Naive thymus-derived CD8-positive, alpha-beta T cell (primary cell): ENCODE data around the gene SLC25A21. TPM values are rescaled to one million over a fixed set of nuclear protein-coding genes. Genes with fewer than 3 reads are reported as not detected.
"Not testable (repeated sequence)": the region's sequence is repeated elsewhere in the genome, so short reads cannot be mapped to it uniquely, and the experiment has no call there.

Experiments used
- ATAC-seq, 2 donors: fragments of 150-1000 bp; cut with Tn5 transposase in 1 of 2; sonication (Bioruptor Pico), chemical (Tn5 transposase) in 1 of 2; 1 replicate in 1 of 2; 2 replicates in 1 of 2; pipeline ENCODE4 v1.10.0; 2021; ENCODE audit warnings: mild to moderate bottlenecking in 2 of 2, moderate library complexity in 2 of 2
- POLR2A ChIA-PET: fragments of 350-600 bp; sonication (Branson Sonifier 250); formaldehyde crosslinking; loops from one replicate; lab custom pipeline; 2021; ENCODE audit warnings: antibody characterized with exemption; lab: Charles Lee
- DNase-seq, 10 donors: peaks; one replicate each; pipeline versions ENCODE4 v3.0.0 to v3.0.0-alpha.2; 2020 to 2022
- H3K27ac Mint-ChIP-seq, 10 donors: one replicate each; pipeline ENCODE4 v1.8.0; 2020 to 2022; ENCODE audit warnings: mild to moderate bottlenecking in 10 of 10, mixed read lengths in 10 of 10, moderate library complexity in 4 of 10, inconsistent platforms in 1 of 10
- H3K27me3 Mint-ChIP-seq, 5 donors: one replicate each; pipeline ENCODE4 v1.8.0; 2021 to 2022; ENCODE audit warnings: mixed read lengths in 5 of 5
- H3K36me3 Mint-ChIP-seq, 3 donors: one replicate each; pipeline ENCODE4 v1.8.0; 2020 to 2022; ENCODE audit warnings: mixed read lengths in 3 of 3, mild to moderate bottlenecking in 2 of 3, inconsistent platforms in 1 of 3
- H3K4me1 Mint-ChIP-seq, 4 donors: one replicate each; pipeline ENCODE4 v1.8.0; 2021 to 2022; ENCODE audit warnings: mixed read lengths in 4 of 4
- H3K4me3 Mint-ChIP-seq, 10 donors: one replicate each; pipeline ENCODE4 v1.8.0; 2020 to 2022; ENCODE audit warnings: mild to moderate bottlenecking in 10 of 10, mixed read lengths in 10 of 10, moderate library complexity in 6 of 10, inconsistent platforms in 1 of 10
- H3K9me3 Mint-ChIP-seq, 9 donors: one replicate each; pipeline ENCODE4 v1.8.0; 2020 to 2022; ENCODE audit warnings: mixed read lengths in 9 of 9, mild to moderate bottlenecking in 3 of 9, inconsistent platforms in 1 of 9, moderate library complexity in 1 of 9
- polyA plus RNA-seq, 3 donors: library from polyadenylated mRNA; unstranded; fragments of 300-500 nt; fragmentation: Illumina TruSeq; gene quantifications; one replicate each; pipeline ENCODE4 v1.2.3, GENCODE V29; 2021
- total RNA-seq, 8 experiments: library from RNA in 2 of 8; stranded (reverse) in 2 of 8; gene quantifications; one replicate each; pipeline ENCODE4 v1.2.3 and lab custom pipeline; 2021 to 2026

The SLC25A21 gene
- total and polyA plus RNA-seq, 5 experiments from 2014 or later, result not detected

DNA sequence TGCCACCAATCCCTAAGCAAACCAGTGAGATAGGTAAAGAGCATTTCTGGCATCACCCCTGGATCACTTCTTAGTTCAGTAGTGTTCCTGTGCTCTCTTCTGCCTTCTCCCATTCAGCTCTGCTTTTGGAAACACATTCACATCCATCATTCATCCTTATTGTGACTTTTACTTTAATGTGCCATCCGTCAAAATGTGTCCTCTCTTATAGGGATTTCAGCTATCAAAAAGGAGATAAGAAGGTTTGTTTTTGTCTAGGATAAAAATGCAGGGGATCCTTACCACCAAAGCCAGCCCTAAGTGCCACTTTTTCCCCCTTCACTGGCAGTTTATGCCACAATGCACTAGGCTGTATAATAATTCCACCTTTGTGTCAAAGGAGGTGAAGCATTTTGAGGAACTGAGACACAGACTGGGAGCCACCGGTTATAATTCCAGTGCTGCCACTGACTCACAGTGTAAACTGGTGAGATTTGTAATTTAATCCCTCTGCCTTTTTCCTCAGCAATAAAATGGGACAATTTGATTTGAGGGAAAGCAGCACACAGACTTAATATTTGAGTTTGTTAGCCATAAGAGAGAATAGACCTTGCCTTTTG lies 352.2 kb downstream of the SLC25A21 start:
- Mint-ChIP-seq H3K36me3 (no peaks in the 10 kb centered on the region), H3K4me1 (no peaks in the 10 kb centered on the region), H3K27me3 (peaks cover 0 to 4% (median 0%) of the 10 kb centered on the region in 5 donors), H3K9me3 (peaks cover 0 to 7% (median 0%) of the 10 kb centered on the region in 9 donors), H3K4me3 (no peak overlapping the region), H3K27ac (no peak overlapping the region)
- POLR2A ChIA-PET, result no interaction called here
- no peak for ATAC-seq
- no peak for DNase-seq

DNA sequence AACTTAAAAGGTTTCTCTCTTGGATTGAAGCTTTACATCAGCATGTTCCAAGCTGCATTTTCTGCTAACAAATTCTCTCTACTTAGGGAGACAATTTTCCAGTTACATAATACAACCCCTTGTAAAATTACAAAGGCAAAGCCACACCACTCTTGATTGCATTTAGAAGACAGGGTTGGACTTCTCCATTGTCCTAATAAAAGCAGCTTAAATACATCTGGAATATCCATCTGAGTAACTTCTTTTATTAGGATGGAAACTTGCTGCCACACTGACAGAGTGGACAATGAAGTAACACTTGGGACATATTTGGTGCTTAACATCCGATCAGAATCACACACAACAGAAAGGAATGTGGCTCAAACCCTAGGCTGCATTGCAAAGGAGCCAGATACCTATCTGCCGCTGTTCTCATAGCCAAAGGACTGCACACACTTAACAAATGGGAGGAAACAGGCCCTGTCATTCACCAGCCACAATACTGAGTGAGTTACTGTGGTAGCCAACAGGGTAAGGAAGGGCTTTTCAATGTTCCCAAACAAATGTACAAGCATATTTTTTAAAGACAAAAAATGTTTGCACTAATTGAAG lies 353.5 kb downstream of the SLC25A21 start:
- ATAC-seq, result no peak
- H3K9me3 Mint-ChIP-seq, result peaks cover 0 to 15% (median 0%) of the 10 kb centered on the region in 9 donors

DNA sequence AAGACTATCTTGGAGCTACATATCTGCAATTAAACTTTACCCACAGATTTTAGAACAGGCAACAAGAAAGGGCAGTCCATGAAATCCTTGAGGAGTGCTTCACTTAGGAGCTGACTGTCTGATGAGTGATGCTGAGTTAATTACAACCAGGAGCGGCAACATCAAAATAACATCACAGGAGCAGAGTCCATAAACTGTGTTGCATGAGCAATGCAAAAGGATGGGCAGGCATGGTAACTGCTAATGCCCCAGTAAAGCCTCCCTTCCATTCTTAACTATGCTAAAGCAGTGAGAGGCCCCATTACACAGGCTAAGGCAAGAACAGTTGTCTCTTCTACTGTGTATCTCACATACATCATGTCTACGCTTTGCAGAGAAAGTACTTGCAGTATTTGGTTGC lies 354.2 kb downstream of the SLC25A21 start:
- Mint-ChIP-seq H3K9me3 (peaks cover 0 to 15% (median 0%) of the 10 kb centered on the region in 9 donors), H3K27ac (no peak overlapping the region), H3K4me1 (no peaks in the 10 kb centered on the region), H3K27me3 (peaks cover 0 to 7% (median 0%) of the 10 kb centered on the region in 5 donors), H3K4me3 (no peak overlapping the region), H3K36me3 (no peaks in the 10 kb centered on the region)
- ATAC-seq, result no peak
- DNase-seq, result no peak
- POLR2A ChIA-PET, result no interaction called here

More for the DNA sequence above, 353.5 kb downstream of the SLC25A21 start:
- no peak for DNase-seq
- Mint-ChIP-seq H3K4me1 (no peaks in the 10 kb centered on the region), H3K27ac (no peak overlapping the region), H3K27me3 (peaks cover 0 to 7% (median 0%) of the 10 kb centered on the region in 5 donors), H3K4me3 (no peak overlapping the region), H3K36me3 (no peaks in the 10 kb centered on the region)
- POLR2A ChIA-PET, result no interaction called here

DNA sequence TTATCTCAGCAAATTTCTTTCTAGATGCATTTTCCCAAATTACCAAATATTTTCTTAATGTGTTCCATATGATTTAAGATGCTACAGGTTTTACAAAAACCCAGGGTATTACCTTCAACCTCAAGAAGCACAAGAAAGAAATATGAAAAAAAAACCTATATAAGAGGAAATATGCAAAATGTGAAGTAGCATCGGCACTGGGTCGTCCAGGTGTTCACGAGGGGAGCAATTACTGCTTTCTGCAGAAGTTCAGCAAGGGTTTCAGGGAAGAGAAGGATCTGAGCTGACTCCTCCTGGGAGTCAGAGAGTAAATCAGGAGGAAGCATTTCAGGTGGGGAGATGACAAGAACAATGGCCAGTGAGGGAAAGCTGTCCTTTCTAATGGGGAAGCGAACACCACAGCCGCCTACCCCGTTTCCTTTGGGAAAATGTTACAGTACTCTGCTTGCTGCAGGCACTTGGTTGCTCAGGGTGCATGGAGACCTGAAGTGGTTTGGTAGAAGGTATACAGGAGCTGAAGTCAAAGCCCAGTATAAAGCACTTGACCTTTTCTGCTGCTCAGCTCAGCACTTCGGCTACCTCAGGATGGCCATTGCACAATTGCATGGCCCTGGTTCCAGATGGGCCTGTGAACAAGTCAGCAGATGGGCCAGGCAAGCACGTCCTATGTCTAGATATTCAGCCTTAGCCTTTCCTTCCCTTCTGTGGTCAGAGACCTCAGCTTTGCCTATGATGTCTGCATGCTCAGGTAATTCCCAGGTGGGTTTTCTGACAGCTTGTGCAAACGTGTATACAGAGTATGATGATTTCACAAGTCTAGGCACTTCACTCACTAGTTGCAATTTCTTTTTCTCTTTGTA lies 355.1 kb downstream of the SLC25A21 start:
- H3K4me1 Mint-ChIP-seq, result no peaks in the 10 kb centered on the region
- peaks cover 0 to 15% (median 0%) of the 10 kb centered on the region in 9 donors for H3K9me3 Mint-ChIP-seq
- H3K27ac Mint-ChIP-seq, result no peak overlapping the region
- ATAC-seq (no peak), DNase-seq (no peak)
- POLR2A ChIA-PET, result no interaction called here
- H3K27me3 Mint-ChIP-seq, result peaks cover 0 to 7% (median 0%) of the 10 kb centered on the region in 5 donors
- H3K36me3 Mint-ChIP-seq, result no peaks in the 10 kb centered on the region
- no peak overlapping the region for H3K4me3 Mint-ChIP-seq

DNA sequence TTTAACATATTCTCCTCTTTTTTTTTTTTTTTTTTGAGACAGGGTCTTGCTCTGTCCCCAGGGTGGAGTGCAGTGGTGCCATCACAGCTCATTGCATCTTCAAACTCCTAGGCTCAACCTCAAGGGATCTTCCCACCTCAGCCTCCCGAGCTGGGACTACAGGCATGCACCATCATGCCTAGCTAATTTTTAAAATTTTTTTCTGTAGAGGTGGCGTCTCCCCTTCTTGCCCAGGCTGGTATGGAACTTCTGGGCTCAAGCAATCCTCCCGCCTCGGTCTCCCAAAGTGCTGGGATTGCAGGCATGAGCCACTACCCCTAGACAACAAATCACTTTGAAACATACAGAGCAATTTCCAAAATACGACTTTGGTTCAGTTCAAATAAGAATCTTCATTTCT lies 355.9 kb downstream of the SLC25A21 start:
- no peak for ATAC-seq

DNA sequence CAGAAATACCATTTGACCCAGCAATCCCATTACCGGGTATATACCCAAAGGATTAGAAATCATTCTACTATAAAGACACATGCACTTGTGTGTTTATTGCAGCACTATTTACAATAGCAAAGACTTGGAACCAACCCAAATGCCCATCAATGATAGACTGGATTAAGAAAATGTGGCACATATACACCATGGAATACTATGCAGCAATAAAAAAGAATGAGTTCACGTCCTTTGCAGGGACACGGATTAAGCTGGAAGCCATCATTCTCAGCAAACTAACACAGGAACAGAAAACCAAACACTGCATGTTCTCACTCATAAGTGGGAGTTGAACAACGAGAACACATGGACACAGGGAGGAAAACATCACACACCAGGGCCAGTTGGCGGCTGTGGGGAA lies 357.6 kb downstream of the SLC25A21 start:
- H3K4me3 Mint-ChIP-seq, ATAC-seq, DNase-seq, H3K36me3 Mint-ChIP-seq, POLR2A ChIA-PET, H3K4me1 Mint-ChIP-seq, H3K27ac Mint-ChIP-seq: not testable (repeated sequence)
- Mint-ChIP-seq H3K9me3 (peaks cover 0 to 25% (median 0%) of the 10 kb centered on the region in 9 donors), H3K27me3 (peaks cover 0 to 15% (median 2%) of the 10 kb centered on the region in 5 donors)

More for the DNA sequence above, 355.9 kb downstream of the SLC25A21 start:
- H3K4me3 Mint-ChIP-seq, result no peak overlapping the region
- H3K36me3 Mint-ChIP-seq, result no peaks in the 10 kb centered on the region
- peaks cover 0 to 7% (median 0%) of the 10 kb centered on the region in 5 donors for H3K27me3 Mint-ChIP-seq
- H3K9me3 Mint-ChIP-seq, result peaks cover 0 to 15% (median 0%) of the 10 kb centered on the region in 9 donors
- no peak for DNase-seq
- no peaks in the 10 kb centered on the region for H3K4me1 Mint-ChIP-seq
- H3K27ac Mint-ChIP-seq, result no peak overlapping the region
- POLR2A ChIA-PET, result no interaction called here

DNA sequence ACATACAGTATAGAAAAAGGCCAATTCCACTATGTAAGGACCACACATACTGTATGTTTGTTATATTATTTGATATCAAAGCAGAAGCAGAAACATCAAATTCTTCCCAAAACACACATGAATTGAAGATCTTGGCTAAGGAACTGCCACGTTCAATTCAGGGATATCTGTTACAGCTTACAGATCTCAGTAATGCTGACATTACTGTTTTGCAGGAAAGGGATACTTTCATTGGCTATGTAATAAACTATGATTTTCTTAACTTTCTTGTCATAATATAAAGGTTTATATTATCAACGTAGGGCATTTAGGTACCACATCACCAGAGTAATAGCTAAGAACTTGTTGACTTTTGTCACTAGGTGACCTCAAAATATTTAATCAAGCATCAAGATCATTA lies 362.2 kb downstream of the SLC25A21 start:
- Mint-ChIP-seq H3K36me3 (no peaks in the 10 kb centered on the region), H3K27ac (no peak overlapping the region), H3K4me1 (no peaks in the 10 kb centered on the region), H3K27me3 (peaks cover 0 to 19% (median 3%) of the 10 kb centered on the region in 5 donors), H3K4me3 (no peak overlapping the region), H3K9me3 (peaks cover 0 to 27% (median 0%) of the 10 kb centered on the region in 9 donors)
- POLR2A ChIA-PET, result no interaction called here
- ATAC-seq (no peak), DNase-seq (no peak)

DNA sequence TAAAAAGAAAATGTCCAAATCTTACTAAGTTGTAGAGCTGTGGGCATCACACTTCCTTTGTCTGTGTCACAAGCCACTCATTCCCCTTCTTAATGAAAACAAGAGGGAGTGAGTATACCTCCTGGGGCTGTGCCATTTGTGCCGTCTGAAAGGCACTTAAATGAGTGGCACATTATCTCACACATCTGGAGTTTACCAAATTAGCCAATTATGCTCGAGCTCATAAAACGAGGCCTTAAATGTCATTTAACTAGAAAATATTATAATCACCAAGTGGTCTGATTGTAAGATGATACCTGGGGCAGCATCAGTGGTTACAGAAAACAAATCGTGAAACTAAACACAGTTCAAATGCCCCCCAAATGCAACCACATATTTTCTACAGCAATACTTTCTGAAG lies 364.7 kb downstream of the SLC25A21 start:
- ATAC-seq (no peak), DNase-seq (no peak)
- Mint-ChIP-seq H3K4me1 (no peaks in the 10 kb centered on the region), H3K36me3 (no peaks in the 10 kb centered on the region), H3K4me3 (no peak overlapping the region), H3K9me3 (peaks cover 0 to 19% (median 0%) of the 10 kb centered on the region in 9 donors), H3K27ac (no peak overlapping the region), H3K27me3 (peaks cover 0 to 16% (median 5%) of the 10 kb centered on the region in 5 donors)
- POLR2A ChIA-PET, result no interaction called here

DNA sequence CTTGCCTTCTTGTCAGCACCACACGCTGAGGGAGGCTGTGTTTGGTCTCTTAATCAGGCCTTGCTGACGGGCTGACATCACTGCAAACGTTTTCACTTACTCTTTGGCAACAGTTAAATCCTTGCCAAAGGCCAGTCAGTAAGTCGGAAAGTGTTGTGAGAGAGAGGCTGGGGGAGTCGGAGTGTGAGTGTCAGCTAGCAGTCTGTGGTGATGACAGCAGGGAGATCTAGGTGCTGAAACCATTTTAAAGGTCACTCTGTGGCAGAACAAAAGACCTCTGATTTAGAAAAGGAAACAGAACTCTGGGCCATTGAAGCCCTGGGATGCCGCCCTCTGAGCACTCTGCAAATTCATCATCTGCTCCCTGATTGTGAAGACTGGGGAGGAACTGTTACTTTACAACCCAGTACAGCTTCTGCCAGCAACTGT lies 367.3 kb downstream of the SLC25A21 start:
- POLR2A ChIA-PET, result no interaction called here
- H3K4me3 Mint-ChIP-seq, result no peak overlapping the region
- peaks cover 0 to 7% (median 2%) of the 10 kb centered on the region in 5 donors for H3K27me3 Mint-ChIP-seq
- DNase-seq (no peak), ATAC-seq (no peak)
- no peak overlapping the region for H3K27ac Mint-ChIP-seq
- no peaks in the 10 kb centered on the region for H3K36me3 Mint-ChIP-seq
- H3K9me3 Mint-ChIP-seq, result peaks cover 0 to 9% (median 0%) of the 10 kb centered on the region in 9 donors
- H3K4me1 Mint-ChIP-seq, result no peaks in the 10 kb centered on the region

DNA sequence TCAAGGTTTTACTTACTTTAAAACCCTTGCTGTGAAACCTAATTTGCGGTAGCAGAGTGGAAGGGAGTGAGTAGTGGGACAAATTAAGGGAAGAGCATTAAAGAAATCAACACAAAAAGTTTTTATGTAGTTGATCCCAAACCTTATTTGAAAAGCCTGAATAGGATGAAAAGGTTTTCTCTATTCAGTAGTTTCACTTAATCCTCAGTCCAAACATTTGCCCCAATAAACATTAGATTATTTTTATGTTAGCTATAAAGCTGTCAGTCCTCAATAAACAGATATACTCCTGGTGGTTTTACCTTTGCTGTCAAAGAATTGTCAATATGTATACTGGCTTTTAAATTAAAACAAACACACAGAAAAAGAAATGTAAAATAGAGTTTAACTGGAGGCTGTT lies 374.8 kb downstream of the SLC25A21 start:
- no peak overlapping the region for H3K27ac Mint-ChIP-seq
- peaks cover 0 to 3% (median 0%) of the 10 kb centered on the region in 5 donors for H3K27me3 Mint-ChIP-seq
- no peak overlapping the region for H3K4me3 Mint-ChIP-seq
- no peaks in the 10 kb centered on the region for H3K4me1 Mint-ChIP-seq
- ATAC-seq (no peak), DNase-seq (no peak)
- peaks cover 0 to 4% (median 0%) of the 10 kb centered on the region in 9 donors for H3K9me3 Mint-ChIP-seq
- H3K36me3 Mint-ChIP-seq, result no peaks in the 10 kb centered on the region
- POLR2A ChIA-PET, result no interaction called here

DNA sequence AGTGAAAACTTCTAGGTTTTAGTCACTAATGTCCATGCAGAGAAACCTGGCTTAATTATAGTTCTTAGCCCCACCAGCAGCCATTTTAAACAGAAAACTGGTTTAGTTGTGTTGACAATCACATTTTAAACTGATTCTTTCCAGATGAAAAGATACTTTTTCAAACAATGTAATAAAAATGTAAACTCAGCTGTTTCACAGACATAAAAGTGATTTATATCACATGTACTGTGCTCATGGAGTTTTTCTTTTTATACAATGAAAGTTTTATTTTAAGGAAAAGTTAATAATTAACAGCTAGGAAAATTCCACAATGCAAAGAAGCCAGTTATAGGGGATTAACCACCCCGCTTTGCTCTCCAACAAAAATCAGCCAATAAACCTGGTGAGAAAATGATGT lies 381.0 kb downstream of the SLC25A21 start:
- Mint-ChIP-seq H3K36me3 (no peaks in the 10 kb centered on the region), H3K27me3 (peaks cover 0 to 4% (median 0%) of the 10 kb centered on the region in 5 donors), H3K4me1 (no peaks in the 10 kb centered on the region), H3K27ac (no peak overlapping the region), H3K9me3 (peaks cover 0 to 5% (median 0%) of the 10 kb centered on the region in 9 donors), H3K4me3 (no peak overlapping the region)
- DNase-seq (no peak), ATAC-seq (no peak)
- POLR2A ChIA-PET, result no interaction called here

DNA sequence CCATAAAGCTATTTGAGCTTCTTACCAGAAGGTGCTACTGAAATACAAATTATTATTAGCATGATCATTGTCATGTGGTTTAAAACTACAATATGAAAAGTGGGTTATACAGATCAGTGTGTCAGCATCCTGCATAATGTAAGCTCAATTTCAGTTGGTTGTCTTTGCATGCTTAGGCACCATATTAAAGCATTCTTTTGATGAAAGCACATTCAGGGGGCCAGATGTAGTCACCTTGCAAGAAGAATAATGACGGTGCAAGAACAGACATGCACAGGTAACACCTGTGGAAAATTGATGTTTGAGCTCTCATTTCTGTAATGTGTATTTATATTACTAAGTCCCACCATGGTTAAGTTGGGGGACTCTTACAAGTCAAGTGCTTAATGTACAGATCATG lies 386.9 kb downstream of the SLC25A21 start:
- peaks cover 0 to 11% (median 2%) of the 10 kb centered on the region in 3 donors for H3K36me3 Mint-ChIP-seq
- H3K4me3 Mint-ChIP-seq, result no peak overlapping the region
- H3K27me3 Mint-ChIP-seq, result peaks cover 0 to 4% (median 0%) of the 10 kb centered on the region in 5 donors
- H3K27ac Mint-ChIP-seq, result no peak overlapping the region
- ATAC-seq (no peak), DNase-seq (no peak)
- POLR2A ChIA-PET, result no interaction called here
- H3K4me1 Mint-ChIP-seq, result no peaks in the 10 kb centered on the region
- H3K9me3 Mint-ChIP-seq, result peaks cover 2 to 25% (median 15%) of the 10 kb centered on the region in 9 donors

DNA sequence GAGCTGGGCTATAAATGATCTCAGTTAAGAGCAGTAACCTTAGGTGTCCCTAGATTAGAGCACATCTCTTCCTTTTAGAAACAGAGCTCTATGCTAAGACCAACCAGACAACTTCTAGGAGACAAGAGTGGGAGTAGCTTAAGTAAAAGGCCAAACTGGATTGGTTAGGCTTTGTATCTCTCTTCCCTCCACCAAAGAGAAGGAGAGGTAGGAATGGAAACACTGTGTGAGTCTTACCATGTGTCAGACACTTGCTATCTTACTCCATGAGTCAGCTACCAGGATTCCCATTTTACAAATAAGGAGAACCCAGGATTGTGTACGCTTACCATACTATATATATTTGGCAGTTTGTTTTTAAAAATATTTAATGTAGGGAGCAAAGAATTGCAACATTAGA lies 387.9 kb downstream of the SLC25A21 start:
- Mint-ChIP-seq H3K27ac (no peak overlapping the region), H3K4me1 (no peaks in the 10 kb centered on the region), H3K9me3 (peaks cover 2 to 31% (median 15%) of the 10 kb centered on the region in 9 donors), H3K27me3 (peaks cover 0 to 4% (median 0%) of the 10 kb centered on the region in 5 donors), H3K36me3 (peaks cover 0 to 13% (median 2%) of the 10 kb centered on the region in 3 donors), H3K4me3 (no peak overlapping the region)
- POLR2A ChIA-PET, result no interaction called here
- ATAC-seq (no peak), DNase-seq (no peak)
